ENCODE data around the gene EFCAB10.

Gene EFCAB10

GRCh38 chr7:105612806-105613205 lies 31.5 kb upstream of the EFCAB10 start:
- no peak for DNase-seq (ENCODE audit: low read depth, low spot score)
- ChIA-PET POLR2A (no interaction called here), CTCF (interaction anchor here (1.1 kb wide), 1 partner anchor 9 kb away, joined by 3 read pairs; no protein-coding TSS in a partner anchor)
- no peak for TF ChIP-seq CTCF (IDR thresholded peaks at IDR 0.05; ENCODE audit: insufficient read depth, low read length, missing control alignments)
- no peak overlapping the region for H3K4me3 ChIP-seq (ENCODE audit: low read depth, low read length)

DNA sequence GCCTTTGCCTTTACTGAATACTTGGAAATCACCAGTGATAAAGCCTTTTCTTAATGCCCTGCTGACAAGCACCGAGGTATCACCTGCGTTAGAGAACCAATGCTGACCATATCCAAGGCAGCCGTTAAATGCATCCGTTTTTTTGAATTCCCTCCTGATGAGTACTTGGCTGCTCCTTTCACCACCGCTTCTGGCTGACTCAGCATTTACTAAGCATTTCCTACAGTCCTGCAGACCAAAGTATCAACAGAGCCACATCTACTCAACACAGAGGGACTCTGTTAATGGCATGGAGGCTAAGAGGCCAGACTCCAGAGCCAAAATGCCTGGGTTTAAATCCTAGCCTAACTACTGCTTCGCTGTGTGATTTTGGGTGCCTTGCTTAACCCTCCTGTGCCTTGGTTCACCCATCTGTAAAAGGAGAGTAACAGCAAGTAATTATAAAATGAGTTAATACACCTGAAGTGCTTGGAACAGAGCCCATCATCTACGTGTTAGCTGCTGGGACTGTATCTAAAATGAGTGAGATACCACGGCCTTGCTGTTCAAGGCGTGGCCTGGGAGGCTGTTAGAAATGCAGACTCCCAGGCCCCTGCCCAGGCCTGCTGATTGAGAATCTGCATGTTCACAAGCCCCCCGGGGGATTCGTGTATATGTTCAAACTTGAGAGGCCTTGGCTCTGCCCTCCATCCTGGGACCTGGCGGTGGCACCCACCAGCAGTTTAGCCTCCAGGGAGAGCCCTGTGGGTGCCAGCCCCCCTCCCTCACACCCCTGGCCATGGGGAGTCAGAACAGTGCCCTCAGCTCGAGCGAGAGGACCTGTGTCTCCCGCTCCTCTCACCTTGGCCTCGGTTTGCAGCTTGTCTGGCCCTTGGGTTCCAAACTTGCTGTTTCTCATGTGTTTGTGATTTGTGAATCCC lies 30.8 kb upstream of the EFCAB10 start:
- ChIA-PET CTCF (interaction anchor here (1.1 kb wide), 1 partner anchor 8 kb away, joined by 3 read pairs; no protein-coding TSS in a partner anchor), POLR2A (no interaction called here)
- no peak for DNase-seq (ENCODE audit: low read depth, low spot score)
- H3K4me3 ChIP-seq (ENCODE audit: low read depth, low read length) = no peak overlapping the region
- no peak for TF ChIP-seq CTCF (IDR thresholded peaks at IDR 0.05; ENCODE audit: insufficient read depth, low read length, missing control alignments)

DNA sequence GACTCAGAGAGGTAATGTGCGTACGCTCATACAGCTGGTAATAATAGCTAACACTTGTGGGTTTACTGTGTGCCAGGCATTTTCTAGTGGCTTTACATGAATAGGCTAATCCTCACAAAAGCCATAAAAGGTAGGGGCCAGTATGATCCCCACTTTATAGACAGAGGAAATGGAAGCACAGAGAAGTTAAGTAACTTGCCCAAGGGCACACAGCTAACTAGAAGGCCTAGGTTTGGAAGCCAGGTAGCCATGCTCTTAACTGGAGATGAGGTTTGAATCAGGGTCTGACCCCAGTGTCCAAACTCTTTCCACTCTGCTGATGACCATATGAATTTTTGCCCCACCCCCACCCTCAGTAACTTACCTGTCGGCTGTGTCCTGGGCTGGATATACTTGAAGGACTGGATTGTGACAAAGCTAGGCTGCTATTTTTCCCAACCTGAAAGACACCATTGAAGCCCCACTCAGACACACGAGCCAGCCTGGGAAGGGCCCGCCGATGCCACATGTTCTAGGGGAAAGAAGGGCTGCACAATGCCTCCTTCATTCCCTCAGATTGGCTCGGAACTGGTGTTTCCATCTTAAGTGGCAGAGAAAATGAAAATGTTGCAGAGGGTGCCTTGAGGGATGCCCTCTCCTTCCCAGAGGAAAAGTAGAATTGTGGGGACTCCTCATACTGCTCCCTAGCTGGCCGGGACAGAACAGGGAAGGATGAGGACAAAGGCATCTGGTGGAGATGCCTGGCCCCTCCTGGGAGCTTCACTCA lies 29.1 kb upstream of the EFCAB10 start:
- no peak for DNase-seq (ENCODE audit: low read depth, low spot score)
- no peak for TF ChIP-seq CTCF (IDR thresholded peaks at IDR 0.05; ENCODE audit: insufficient read depth, low read length, missing control alignments)
- CTCF ChIA-PET = no interaction called here
- H3K4me3 ChIP-seq (ENCODE audit: low read depth, low read length) = no peak overlapping the region
- POLR2A ChIA-PET = interaction anchor here (0.6 kb wide), 1 partner anchor 26 kb away, joined by 3 read pairs; no protein-coding TSS in a partner anchor

DNA sequence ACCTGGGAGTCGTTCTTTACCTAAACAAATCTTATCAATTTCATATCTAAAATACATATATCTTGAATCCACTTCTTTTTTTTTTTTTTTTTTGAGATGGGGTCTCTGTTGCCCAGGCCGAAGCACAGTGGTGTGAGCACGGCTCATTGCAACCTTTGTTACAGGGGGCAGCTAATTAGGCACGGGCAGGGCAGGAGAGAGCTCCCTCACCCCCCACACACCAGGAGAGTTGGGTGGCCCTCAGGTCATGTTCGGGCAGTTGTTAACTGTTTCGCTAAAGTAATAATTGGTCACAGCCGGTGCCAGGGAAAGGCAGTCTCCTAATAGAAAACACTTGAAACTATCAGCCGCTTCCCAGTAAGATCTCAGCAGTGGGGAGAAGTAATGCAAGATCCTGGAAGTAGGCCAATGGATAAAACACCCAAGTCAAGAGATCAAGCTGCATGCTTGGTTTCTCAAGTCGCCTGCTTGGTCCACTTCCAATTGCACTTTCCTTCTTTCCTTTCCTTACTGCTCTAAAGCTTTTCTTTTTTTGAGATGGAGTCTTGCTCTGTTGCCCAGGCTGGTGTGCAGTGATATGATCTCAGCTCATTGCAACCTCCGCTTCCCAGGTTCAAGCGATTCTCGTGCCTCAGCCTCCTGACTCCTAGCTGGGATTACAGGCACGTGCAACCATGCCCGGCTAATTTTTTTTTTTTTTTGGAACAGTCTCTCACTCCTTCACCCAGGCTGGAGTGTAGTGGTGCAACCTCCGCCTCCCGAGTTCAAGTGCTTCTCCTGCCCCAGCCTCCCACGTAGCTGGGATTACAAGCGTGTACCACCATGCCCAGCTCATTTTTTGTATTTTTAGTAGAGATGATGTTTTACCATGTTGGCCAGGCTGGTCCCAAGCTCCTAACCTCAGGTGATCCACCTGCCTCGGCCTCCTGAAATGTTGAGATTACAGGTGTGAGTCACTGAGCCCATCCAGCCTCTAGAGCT lies 21.3 kb upstream of the EFCAB10 start:
- H3K4me3 ChIP-seq (ENCODE audit: low read depth, low read length) = no peak overlapping the region
- POLR2A ChIA-PET = no interaction called here
- DNase-seq (ENCODE audit: low read depth, low spot score) = no peak
- CTCF ChIA-PET = interaction anchor here (0.6 to 1.8 kb wide), 4 partner anchors 8 to 13 kb away, joined by 3 to 8 read pairs (median 5); no protein-coding TSS in a partner anchor
- no peak for TF ChIP-seq CTCF (IDR thresholded peaks at IDR 0.05; ENCODE audit: insufficient read depth, low read length, missing control alignments)

- no peak overlapping the region for H3K4me3 ChIP-seq (ENCODE audit: low read depth, low read length)
- TF ChIP-seq CTCF (IDR thresholded peaks at IDR 0.05; ENCODE audit: insufficient read depth, low read length, missing control alignments) = no peak
- POLR2A ChIA-PET = no interaction called here
- DNase-seq (ENCODE audit: low read depth, low spot score) = no peak
- CTCF ChIA-PET = interaction anchor here (0.7 kb wide), 1 partner anchor 441 kb away, joined by 5 read pairs; no protein-coding TSS in a partner anchor
These were observed 19.6 kb upstream of the EFCAB10 start for GRCh38 chr7:105600720-105601550.
